ENCODE measurements around the gene RCN1.

The RCN1 gene

DNA sequence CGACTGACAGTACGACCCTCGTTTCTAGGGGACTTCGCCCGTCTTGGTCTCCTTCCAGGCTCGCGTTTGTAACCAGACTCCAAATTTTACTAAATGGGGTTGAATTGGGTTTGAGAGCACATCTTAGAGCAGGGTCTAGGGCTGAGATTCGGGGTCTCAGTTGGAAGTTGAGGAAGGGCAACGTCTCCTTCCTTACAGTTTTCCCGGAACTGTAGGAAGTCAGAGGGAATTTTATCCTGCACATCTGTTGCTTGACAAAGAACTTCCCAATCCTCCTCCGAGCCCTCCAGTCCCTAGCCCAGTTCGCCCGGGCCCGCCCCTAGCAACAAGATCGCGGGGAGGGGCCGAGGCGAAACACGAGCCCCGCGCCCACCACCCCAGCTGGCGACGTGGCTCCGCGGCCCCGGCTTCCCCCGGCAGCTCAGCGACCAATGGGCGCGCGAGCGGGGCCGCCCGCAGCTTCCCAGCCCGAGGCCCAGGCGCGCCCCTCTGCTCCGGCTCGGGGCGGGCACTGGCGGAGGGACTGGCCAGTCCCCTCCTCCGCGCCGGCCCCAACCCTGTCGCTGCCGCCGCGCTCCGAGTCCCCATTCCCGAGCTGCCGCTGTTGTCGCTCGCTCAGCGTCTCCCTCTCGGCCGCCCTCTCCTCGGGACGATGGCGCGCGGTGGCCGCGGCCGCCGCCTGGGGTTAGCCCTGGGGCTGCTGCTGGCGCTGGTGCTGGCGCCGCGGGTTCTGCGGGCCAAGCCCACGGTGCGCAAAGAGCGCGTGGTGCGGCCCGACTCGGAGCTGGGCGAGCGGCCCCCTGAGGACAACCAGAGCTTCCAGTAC lies at the start of gene RCN1:
Gene RCN1 (plus strand): TSS at position 530 of the 826 bp plus-strand sequence. CDS start 123 bp downstream, at position 653.
- peak within 1 kb of the TSS; percentile 75 for H3K4me3 ChIP-seq (ENCODE audit: low read depth, low read length)
- in situ Hi-C loops (cut with HindIII; ENCODE audit: low sequenced_read_pairs) = no loop called here
- DNase-seq (ENCODE audit: low read depth, low spot score) = peak; percentile 76

DNA sequence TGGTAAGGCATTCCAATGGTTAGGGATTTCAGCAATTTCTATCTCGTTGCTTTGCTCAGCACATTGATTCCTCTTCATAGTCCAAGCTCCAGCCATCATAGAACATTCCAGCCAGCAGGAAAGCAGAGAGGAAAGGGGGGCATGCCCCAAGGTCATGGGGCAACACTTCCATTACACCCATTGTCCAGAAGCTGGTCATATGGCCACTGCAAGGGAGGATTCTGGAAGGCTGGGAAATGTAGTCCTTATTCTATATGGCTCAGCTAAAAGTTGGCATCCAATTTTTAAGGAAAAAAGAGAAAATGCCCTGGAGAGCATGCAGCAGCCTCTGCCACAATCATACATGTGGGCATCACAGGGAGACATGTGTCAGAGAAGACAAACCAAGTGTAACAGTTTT lies 47.1 kb upstream of the RCN1 start:
- no peak for DNase-seq (ENCODE audit: low read depth, low spot score)
- no peak overlapping the region for H3K4me3 ChIP-seq (ENCODE audit: low read depth, low read length)
- in situ Hi-C loops (cut with HindIII; ENCODE audit: low sequenced_read_pairs) = no loop called here
- TF ChIP-seq, protein P1, sequence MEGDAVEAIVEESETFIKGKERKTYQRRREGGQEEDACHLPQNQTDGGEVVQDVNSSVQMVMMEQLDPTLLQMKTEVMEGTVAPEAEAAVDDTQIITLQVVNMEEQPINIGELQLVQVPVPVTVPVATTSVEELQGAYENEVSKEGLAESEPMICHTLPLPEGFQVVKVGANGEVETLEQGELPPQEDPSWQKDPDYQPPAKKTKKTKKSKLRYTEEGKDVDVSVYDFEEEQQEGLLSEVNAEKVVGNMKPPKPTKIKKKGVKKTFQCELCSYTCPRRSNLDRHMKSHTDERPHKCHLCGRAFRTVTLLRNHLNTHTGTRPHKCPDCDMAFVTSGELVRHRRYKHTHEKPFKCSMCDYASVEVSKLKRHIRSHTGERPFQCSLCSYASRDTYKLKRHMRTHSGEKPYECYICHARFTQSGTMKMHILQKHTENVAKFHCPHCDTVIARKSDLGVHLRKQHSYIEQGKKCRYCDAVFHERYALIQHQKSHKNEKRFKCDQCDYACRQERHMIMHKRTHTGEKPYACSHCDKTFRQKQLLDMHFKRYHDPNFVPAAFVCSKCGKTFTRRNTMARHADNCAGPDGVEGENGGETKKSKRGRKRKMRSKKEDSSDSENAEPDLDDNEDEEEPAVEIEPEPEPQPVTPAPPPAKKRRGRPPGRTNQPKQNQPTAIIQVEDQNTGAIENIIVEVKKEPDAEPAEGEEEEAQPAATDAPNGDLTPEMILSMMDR (IDR thresholded peaks at IDR 0.05; ENCODE audit: low read depth, low read length) = no peak

More for the DNA sequence above, at the start of gene RCN1:
- TF ChIP-seq, protein P1 (IDR thresholded peaks at IDR 0.05; ENCODE audit: low read depth, low read length) = no peak

DNA sequence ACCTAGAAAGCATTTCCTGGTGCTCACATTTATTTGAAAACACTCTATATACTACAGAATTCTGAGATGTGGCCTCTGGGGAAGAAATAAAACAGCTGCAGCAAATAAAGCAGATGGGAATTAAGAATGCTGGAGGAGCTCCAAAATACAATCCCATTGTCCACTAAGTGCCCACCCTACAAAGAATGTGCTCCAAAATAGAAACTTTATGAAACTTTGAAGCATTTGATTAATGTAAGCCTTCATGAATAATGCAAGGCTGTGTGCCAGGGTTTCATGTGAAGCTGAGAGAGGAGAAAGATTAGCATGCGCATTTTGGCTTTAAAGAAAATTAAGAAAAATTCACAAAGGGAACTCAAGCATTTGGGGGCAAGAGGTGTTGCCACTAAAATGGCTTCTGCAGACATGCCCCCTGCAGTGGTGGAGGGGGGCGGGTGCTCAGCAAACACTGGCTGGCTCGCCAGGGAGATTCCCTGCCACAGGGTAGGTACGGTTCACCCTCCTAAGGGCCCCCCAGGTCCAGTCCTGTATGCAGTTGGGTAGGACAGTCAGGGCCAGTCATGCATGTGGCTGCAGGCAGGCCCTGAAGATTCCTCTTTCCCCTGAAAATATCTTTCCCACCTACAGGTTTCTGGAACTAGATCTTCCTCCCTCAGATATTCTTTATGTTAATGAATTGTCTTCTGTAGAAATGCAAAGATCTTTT lies 46.6 kb upstream of the RCN1 start:
- H3K4me3 ChIP-seq (ENCODE audit: low read depth, low read length) = no peak overlapping the region
- in situ Hi-C loops (cut with HindIII; ENCODE audit: low sequenced_read_pairs) = no loop called here
- TF ChIP-seq, protein P1 (IDR thresholded peaks at IDR 0.05; ENCODE audit: low read depth, low read length) = no peak
- DNase-seq (ENCODE audit: low read depth, low spot score) = no peak

DNA sequence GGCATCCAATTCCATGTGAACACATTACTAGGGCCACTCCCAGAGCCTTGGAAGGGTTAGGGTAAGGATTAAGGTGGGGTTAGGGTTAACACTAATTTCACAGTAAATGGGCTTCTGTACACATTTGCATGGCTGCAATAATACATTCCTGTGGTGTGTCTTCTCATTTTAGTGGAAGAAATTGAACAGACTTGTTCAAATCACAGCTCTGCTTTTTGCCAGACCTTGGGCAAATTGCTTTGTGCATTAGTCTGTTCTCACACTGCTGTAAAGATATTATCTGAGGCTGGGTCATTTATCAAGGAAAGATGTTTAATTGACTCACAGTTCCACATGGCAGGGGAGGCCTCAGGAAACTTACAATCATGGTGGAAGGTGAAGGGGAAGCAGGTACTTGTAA lies 45.4 kb upstream of the RCN1 start:
- DNase-seq (ENCODE audit: low read depth, low spot score) = no peak
- in situ Hi-C loops (cut with HindIII; ENCODE audit: low sequenced_read_pairs) = no loop called here
- TF ChIP-seq, protein P1 (IDR thresholded peaks at IDR 0.05; ENCODE audit: low read depth, low read length) = no peak

GRCh38 chr11:32050264-32050663 lies 40.6 kb upstream of the RCN1 start:
- DNase-seq (ENCODE audit: low read depth, low spot score) = no peak
- TF ChIP-seq, protein P1 (IDR thresholded peaks at IDR 0.05; ENCODE audit: low read depth, low read length) = no peak
- in situ Hi-C loops (cut with HindIII; ENCODE audit: low sequenced_read_pairs) = no loop called here
- no peak overlapping the region for H3K4me3 ChIP-seq (ENCODE audit: low read depth, low read length)

More for the DNA sequence above, 45.4 kb upstream of the RCN1 start:
- no peak overlapping the region for H3K4me3 ChIP-seq (ENCODE audit: low read depth, low read length)

DNA sequence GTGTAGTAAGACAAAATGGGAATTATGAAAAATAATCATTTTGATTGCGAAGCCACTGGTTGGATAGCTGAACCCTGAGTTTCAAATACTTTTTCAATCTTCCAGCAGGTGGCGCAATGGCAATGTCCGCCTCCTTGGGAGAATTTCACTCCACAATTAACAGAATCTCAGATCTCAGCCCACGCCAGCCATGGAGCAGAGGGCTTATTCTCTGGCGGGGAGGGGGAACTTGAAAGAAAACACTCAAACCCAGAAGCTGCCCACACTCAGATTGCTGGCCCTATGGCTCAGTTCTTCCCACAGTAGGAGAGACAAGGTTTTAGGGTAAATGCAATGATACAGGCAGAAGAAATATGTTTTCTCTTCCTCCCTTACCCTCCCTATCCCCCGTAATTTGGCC lies 38.7 kb upstream of the RCN1 start:
- in situ Hi-C loops (cut with HindIII; ENCODE audit: low sequenced_read_pairs) = no loop called here
- TF ChIP-seq, protein P1 (IDR thresholded peaks at IDR 0.05; ENCODE audit: low read depth, low read length) = peak; percentile 63
- no peak overlapping the region for H3K4me3 ChIP-seq (ENCODE audit: low read depth, low read length)
- peak; percentile 55 for DNase-seq (ENCODE audit: low read depth, low spot score)
